ENCODE results near the gene WWOX.

DNA sequence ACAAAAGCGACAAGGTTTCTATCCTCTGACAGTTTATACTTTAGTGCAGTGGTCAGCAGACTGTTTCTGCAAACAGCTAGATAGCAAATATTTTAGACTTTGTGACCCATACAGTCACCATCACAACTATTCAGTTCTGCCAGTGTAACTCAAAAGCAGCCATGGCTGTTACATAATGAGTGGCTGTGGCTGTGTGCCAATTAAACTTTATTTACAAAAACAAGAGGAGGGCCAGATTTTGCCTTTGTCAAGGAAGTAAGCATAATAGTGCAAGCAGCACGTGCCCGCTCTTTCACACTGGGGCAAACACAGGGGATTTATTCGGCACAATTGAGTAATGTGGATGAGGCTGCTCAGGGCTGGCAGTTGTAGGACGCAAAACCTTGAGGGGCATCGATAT is 949.6 kb downstream of the WWOX start:
- TF ChIP-seq EZH2 (IDR thresholded peaks at IDR 0.05; ENCODE audit: low read length) (no peak), CTCF (optimal IDR thresholded peaks at IDR 0.05 in 1 of 3, IDR thresholded peaks at IDR 0.05 in 1 of 3, conservative IDR thresholded peaks at IDR 0.05 in 1 of 3; ENCODE audit: extremely low read depth in 1 of 3, insufficient read depth in 2 of 3, low read length in 3 of 3) (no peak)

Data from keratinocyte (primary cell).